ENCODE data around the gene GPHA2.

The GPHA2 gene

GRCh38 chr11:64929625-64930024, 6.1 kb downstream of the GPHA2 start:
- no peak for DNase-seq

DNA sequence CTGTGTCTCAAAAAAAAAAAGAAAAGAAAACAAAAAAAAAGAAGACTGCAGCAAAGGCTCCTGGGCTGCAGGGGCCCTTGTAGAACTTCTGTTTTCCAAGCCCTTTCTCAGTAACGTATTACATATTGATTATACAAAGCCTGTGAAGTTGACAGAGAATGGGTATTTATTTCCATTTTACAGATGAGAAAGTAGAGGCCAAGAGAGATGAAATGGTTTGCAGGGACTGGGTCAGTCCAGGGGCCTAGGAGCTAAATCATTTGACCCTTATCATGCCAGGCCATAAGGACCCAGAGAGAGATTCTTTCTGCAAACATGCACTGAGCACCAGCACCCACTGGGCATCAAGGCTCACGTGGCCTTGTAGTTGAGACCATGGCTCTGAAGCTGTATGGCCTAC, 6.7 kb downstream of the GPHA2 start:
- no peak for DNase-seq

DNA sequence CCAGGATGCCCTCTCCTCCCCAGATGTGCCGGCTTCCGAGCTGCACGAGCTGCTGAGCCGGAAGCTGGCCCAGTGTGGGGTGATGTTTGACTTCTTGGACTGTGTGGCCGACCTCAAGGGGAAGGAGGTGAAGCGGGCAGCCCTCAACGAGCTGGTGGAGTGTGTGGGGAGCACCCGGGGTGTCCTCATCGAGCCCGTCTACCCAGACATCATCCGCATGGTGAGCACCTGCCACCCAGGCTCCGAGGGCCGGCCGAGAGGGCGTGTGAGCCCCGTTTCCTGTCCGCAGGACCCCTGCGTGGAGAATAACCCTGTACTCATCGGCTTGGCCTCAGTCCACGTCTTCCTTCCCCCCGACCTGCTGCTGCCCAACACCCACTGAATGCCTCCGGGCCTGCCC, 9.0 kb downstream of the GPHA2 start:
- DNase-seq: no peak

- DNase-seq: no peak
These were observed 9.9 kb downstream of the GPHA2 start for GRCh38 chr11:64925536-64926436.

- no peak for DNase-seq
These were observed 10.8 kb downstream of the GPHA2 start for GRCh38 chr11:64924910-64925284.

GRCh38 chr11:64923944-64924909, 11.5 kb downstream of the GPHA2 start, which contains the start of gene PPP2R5B:
Gene PPP2R5B (plus strand): TSS chr11:64924689. CDS start chr11:64925735, 1,046 bp downstream.
- DNase-seq: peak; percentile 81 to 92 (median 87)

DNA sequence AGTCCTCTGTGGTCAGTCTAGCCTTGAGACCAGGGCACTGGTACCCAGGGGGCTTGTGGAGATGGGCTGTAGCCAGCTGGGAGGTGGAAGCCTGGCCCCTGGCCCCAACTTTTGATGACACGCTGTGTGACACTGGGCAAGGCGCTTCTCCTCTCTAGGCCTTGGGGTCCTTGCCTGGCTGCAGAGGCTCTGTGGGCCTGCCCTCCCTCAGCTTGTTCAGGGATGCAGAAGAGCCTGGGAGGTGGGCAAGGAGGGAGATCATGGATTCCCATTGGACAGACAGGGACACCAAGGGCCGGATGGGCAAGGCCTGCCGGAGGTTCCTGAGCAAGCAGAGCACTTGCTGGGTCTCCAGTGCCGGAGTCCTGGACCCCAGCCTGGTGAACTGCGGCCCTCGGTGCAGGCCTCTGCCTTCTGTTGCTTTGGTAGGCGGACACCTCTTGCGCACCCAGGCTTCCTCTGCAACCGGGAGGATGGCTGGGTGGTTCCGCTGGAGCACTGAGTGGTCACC, 12.5 kb downstream of the GPHA2 start:
- DNase-seq: no peak

DNA sequence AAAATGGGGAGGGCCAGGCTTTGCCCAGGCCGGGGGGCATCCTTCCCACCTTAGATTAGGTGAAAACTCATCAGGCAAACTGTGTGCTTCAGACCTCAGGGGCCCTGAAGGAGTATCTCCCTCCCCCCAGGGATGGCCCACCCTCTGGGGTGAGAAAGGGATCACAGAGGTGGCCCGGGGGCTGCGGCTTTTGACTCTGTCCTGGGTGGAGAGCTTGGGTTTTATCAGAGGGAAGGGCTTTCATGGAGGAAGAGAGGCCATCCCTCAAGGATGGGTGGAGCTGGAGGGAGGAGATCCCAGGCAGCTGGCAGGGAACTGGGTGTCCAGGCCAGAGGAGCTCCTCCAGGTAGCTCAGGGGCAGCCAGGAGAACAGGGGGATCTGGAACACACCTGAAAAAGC, 14.3 kb downstream of the GPHA2 start:
- DNase-seq: no peak

DNA sequence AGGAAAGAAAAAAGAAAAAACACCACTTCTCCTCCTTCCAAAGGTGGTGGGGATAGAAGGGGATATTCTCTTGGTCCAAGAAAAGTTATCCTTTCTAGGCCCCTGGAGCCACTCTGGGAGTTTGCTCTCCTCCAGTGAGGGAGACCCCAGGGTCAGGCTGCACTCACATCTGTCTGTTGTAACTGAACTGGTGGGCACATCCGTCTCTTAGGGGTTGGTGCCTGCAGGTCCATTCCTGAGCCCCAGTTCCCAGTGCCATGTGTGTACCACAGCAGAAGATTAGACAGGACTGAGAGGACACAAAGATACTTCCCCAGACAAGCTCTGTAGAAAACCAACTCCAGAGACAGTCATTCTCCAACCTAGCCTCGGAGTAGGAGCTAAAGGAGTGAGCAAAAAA, 15.6 kb downstream of the GPHA2 start:
- no peak for DNase-seq

GRCh38 chr11:64919627-64920026, 16.1 kb downstream of the GPHA2 start:
- no peak for DNase-seq

DNA sequence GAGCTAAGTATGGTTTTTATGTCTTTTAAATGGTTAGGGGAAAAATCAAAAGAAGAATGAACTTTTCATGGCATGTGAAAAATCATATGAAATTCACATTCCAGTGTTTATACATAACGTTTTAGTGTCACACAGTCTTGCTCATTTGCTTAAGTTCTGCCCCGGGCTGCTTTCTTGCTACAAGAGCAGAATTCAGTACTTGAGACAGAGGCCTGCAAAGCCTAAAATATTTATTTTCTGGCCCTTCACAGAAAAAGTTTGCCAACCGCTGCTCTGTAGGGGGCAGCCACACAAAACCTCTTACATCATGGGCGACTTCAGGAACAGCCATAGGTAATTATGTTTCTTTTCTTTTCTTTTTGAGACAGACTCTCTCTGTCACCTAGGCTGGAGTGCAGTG, 17.7 kb downstream of the GPHA2 start:
- no peak for DNase-seq

DNA sequence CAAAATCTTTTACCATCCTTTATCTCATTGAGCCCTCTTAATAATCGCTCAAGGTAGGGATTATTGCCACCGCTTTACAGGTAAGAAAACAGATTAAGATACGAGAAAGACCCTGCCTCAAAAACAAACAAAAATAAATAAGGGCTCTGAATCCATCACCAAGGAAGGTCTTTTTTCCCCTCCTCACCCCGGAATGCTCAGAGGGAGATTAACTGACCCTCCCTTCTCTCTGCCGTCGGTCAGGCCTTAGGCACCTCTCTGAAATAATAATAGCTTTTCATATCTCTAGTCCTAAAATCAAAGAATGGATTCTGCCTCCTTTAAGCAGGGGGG, 18.1 kb downstream of the GPHA2 start:
- no peak for DNase-seq

- DNase-seq: peak; percentile 96 to 100 (median 98)
These were observed 18.7 kb downstream of the GPHA2 start, which contains the start of gene ATG2A for GRCh38 chr11:64916775-64917662. Gene ATG2A (minus strand): TSS chr11:64917209. CDS start chr11:64917135, 74 bp downstream.

DNA sequence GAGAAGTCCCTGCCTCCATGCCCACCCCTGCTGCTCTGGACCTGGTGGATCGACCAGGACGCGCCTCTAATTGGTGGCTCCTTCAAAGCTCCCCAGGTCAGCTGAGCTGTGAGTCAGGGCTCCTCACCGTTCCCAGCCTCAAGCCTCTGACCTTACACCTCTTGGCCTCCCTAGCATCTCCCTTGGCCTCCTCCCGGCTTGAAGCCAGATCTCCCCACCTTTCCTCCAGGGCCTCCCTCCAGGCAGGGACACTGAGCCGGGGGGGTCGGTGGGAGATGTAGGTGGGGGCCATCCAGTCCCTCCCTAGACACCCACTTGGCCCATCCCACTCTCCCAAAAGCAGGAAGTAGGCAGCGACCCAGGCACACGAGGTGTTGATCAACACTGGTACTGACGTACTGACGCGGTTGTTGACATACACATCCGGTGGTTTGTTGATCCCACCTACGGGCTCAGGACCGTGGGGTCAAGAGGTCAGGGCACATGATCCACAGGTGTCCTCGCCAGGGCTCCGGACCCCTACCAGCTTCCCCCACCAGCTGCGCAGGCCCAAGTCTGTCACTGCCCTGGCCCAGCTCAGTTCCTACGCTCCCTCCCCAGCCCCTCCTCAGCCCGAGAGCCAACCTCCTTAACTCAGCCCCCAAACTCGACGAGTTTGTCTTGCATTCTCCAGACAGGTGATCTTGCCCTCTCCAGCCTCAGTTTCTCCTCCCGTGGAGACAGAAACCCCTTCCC, 19.5 kb downstream of the GPHA2 start:
- peak in 4 of 5 donors; percentile 14 to 58 (median 28) for DNase-seq

GRCh38 chr11:64915376-64915887, 20.3 kb downstream of the GPHA2 start:
- no peak for DNase-seq

GRCh38 chr11:64914123-64914522, 21.6 kb downstream of the GPHA2 start:
- peak in 1 of 5 donors; percentile 6 for DNase-seq

GRCh38 chr11:64913171-64913727, 22.4 kb downstream of the GPHA2 start:
- peak in 1 of 5 donors; percentile 7 for DNase-seq

GRCh38 chr11:64911689-64912088, 24.0 kb downstream of the GPHA2 start:
- DNase-seq: no peak

DNA sequence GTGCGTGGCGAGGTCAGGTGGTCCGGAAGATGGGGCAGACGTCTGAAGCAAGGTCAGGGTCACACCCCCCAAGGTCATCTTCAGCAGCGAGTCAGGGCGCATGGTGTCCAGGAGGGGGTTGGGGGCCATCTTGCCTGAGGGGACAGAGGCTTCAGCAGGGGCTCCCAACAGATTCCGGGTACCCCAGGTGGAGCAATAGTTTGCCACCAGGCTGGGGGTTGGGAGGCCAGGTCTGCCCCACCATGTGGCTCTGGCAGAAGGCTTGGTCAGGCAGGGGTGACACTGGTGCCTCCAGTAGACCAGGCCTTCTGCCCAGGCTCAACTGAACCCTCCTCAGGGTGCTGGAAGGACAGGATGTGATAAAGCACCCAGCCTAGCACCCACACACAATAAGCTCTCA, 24.6 kb downstream of the GPHA2 start:
- DNase-seq: no peak

DNA sequence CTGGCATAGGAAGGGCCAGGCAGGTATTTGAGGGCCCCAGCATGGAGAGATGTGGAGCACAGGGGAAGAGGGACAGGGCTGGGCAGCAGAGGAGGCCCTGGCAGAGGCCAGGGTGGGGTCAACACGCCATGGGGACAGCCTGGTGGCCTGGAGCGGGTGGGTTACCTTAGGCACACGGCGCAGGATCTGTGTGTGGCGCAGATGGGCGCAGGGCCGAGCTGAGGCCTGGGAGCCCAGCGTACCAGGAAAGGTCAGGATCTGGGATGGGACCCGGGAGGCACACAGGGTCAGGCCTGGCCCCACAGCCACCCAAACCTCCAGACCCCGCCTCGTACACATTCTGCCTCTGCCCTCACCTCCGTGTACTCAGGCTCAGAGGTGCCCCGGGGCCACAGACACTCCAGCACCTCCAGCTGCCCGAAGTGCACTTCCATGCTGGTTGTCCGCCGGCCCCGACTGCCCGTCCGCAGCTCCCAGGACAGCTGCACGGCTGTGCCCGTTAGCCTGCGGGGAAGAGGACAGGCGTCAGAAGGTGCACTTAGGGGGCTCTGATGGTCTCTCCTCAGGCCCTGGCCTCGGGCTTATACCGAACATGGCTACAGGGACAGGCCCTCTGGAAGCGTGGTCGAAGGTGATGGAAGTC, 25.1 kb downstream of the GPHA2 start:
- DNase-seq: no peak

Measured in T-helper 1 cell (primary cell).